Right atrium auricular region (tissue), 2 donors: ENCODE data around the gene CDK7. TPM values are rescaled to one million over a fixed set of nuclear protein-coding genes. Genes with fewer than 3 reads are reported as not detected.
"Not testable (repeated sequence)": the region's sequence is repeated elsewhere in the genome, so short reads cannot be mapped to it uniquely, and the experiment has no call there.

ENCODE experiments used
- DNase-seq: peaks from one replicate; pipeline ENCODE4 v3.0.0-alpha.2; 2019; ENCODE audit warnings: low spot score
- H3K27ac ChIP-seq, 2 donors: fragments of 200-600 bp; sonication (generic); 1 replicate in 1 of 2; 2 replicates in 1 of 2; pipeline ENCODE4 v1.5.1; 2016 to 2019
- H3K27me3 ChIP-seq, 2 donors: fragments of 200-600 bp; sonication (generic); one replicate each; pipeline versions ENCODE4 v1.5.1 to v1.6.0; 2017 to 2019
- H3K36me3 ChIP-seq: fragments of 200-600 bp; sonication (generic); one replicate; pipeline ENCODE4 v1.5.1; 2016
- H3K4me1 ChIP-seq, 2 donors: fragments of 200-600 bp; sonication (generic); one replicate each; pipeline versions ENCODE4 v1.5.1 to v1.6.0; 2017 to 2019
- H3K4me3 ChIP-seq, 2 donors: fragments of 200-600 bp; sonication (generic); 1 replicate in 1 of 2; 2 replicates in 1 of 2; pipeline ENCODE4 v1.5.1; 2017 to 2019; ENCODE audit warnings: mild to moderate bottlenecking in 1 of 2, moderate library complexity in 1 of 2
- H3K9me3 ChIP-seq, 2 donors: fragments of 200-600 bp; sonication (generic); one replicate each; pipeline ENCODE4 v1.5.1; 2019
- CTCF ChIP-seq, 2 donors: fragments of 200-600 bp; sonication (generic); IDR thresholded peaks; one replicate each; pipeline ENCODE4 v1.5.1; 2019; ENCODE audit warnings: antibody characterized with exemption in 2 of 2
- total RNA-seq, 2 donors: library from RNA; depleted of rRNA; stranded (reverse); fragments of >200 nt; gene quantifications; one replicate each; pipeline ENCODE4 v1.1.0, GENCODE V29; 2016

The CDK7 gene
- total RNA-seq, 2 donors from 2014 or later = 9.2 to 11.3 TPM

- no peak overlapping the region for H3K27ac ChIP-seq
- TF ChIP-seq CTCF (IDR thresholded peaks at IDR 0.05) = no peak
- no peak overlapping the region for H3K4me3 ChIP-seq
- H3K9me3 ChIP-seq = no peaks in the 10 kb centered on the region
- DNase-seq = no peak
- no peaks in the 10 kb centered on the region for H3K4me1 ChIP-seq
- H3K36me3 ChIP-seq = peaks cover 10% of the 10 kb centered on the region
- no peaks in the 10 kb centered on the region for H3K27me3 ChIP-seq
These were observed 8.8 kb upstream of the CDK7 start for GRCh38 chr5:69225860-69226259.

GRCh38 chr5:69230181-69230580 lies 4.5 kb upstream of the CDK7 start:
- peaks cover 4% of the 10 kb centered on the region for H3K36me3 ChIP-seq
- no peaks in the 10 kb centered on the region for H3K27me3 ChIP-seq
- H3K4me1 ChIP-seq = peaks cover 0 to 9% of the 10 kb centered on the region in 2 donors
- DNase-seq = no peak
- H3K9me3 ChIP-seq = no peaks in the 10 kb centered on the region
- TF ChIP-seq CTCF (IDR thresholded peaks at IDR 0.05) = no peak
- no peak overlapping the region for H3K27ac ChIP-seq
- H3K4me3 ChIP-seq = no peak overlapping the region

- no peak for TF ChIP-seq CTCF (IDR thresholded peaks at IDR 0.05)
- H3K27me3 ChIP-seq = no peaks in the 10 kb centered on the region
- no peak for DNase-seq
- peaks cover 0 to 17% of the 10 kb centered on the region in 2 donors for H3K4me1 ChIP-seq
- peaks cover 4% of the 10 kb centered on the region for H3K36me3 ChIP-seq
- no peak overlapping the region for H3K27ac ChIP-seq
- H3K4me3 ChIP-seq = no peak overlapping the region
- no peaks in the 10 kb centered on the region for H3K9me3 ChIP-seq
These were observed 3.4 kb upstream of the CDK7 start for GRCh38 chr5:69231281-69231680.

- Histone ChIP-seq H3K27me3 (no peaks in the 10 kb centered on the region), H3K27ac (no peak overlapping the region), H3K4me1 (peaks cover 0 to 17% of the 10 kb centered on the region in 2 donors), H3K9me3 (no peaks in the 10 kb centered on the region), H3K4me3 (no peak overlapping the region), H3K36me3 (peaks cover 4% of the 10 kb centered on the region)
- DNase-seq = no peak
- TF ChIP-seq CTCF (IDR thresholded peaks at IDR 0.05) = no peak
These were observed 2.8 kb upstream of the CDK7 start for GRCh38 chr5:69231851-69232250.

GRCh38 chr5:69236733-69237132 lies 2.0 kb downstream of the CDK7 start:
- H3K9me3 ChIP-seq, H3K27ac ChIP-seq, H3K36me3 ChIP-seq, H3K4me3 ChIP-seq, DNase-seq, H3K27me3 ChIP-seq: not testable (repeated sequence)
- H3K4me1 ChIP-seq = peaks cover 0 to 17% of the 10 kb centered on the region in 2 donors

- no peaks in the 10 kb centered on the region for H3K27me3 ChIP-seq
- no peaks in the 10 kb centered on the region for H3K36me3 ChIP-seq
- DNase-seq = no peak
- no peak for TF ChIP-seq CTCF (IDR thresholded peaks at IDR 0.05)
- H3K4me3 ChIP-seq = no peak overlapping the region
- no peak overlapping the region for H3K27ac ChIP-seq
- peaks cover 0 to 17% of the 10 kb centered on the region in 2 donors for H3K4me1 ChIP-seq
- no peaks in the 10 kb centered on the region for H3K9me3 ChIP-seq
These were observed 3.2 kb downstream of the CDK7 start for GRCh38 chr5:69237877-69238276.
